ENCODE measurements around the gene CASZ1.

CASZ1 gene

GRCh38 chr1:10708757-10709156 lies 87.7 kb downstream of the CASZ1 start:
- no peak for DNase-seq (ENCODE audit: low read depth in 2 of 2)

GRCh38 chr1:10707208-10707607 lies 89.2 kb downstream of the CASZ1 start:
- no peak for DNase-seq (ENCODE audit: low read depth in 2 of 2)

GRCh38 chr1:10706376-10706913 lies 90.0 kb downstream of the CASZ1 start:
- DNase-seq (ENCODE audit: low read depth in 2 of 2), result no peak

GRCh38 chr1:10705953-10706352 lies 90.5 kb downstream of the CASZ1 start:
- no peak for DNase-seq (ENCODE audit: low read depth in 2 of 2)

GRCh38 chr1:10704368-10704882 lies 92.0 kb downstream of the CASZ1 start:
- no peak for DNase-seq (ENCODE audit: low read depth in 2 of 2)

- no peak for DNase-seq (ENCODE audit: low read depth in 2 of 2)
Measured at GRCh38 chr1:10703702-10704101, 92.7 kb downstream of the CASZ1 start.

- no peak for DNase-seq (ENCODE audit: low read depth in 2 of 2)
Measured at GRCh38 chr1:10701145-10701544, 95.3 kb downstream of the CASZ1 start.

- DNase-seq (ENCODE audit: low read depth in 2 of 2), result no peak
Measured at GRCh38 chr1:10699470-10699835, 97.0 kb downstream of the CASZ1 start.

GRCh38 chr1:10698726-10699469 lies 97.5 kb downstream of the CASZ1 start:
- DNase-seq (ENCODE audit: low read depth in 2 of 2), result no peak

GRCh38 chr1:10697621-10698160 lies 98.8 kb downstream of the CASZ1 start:
- no peak for DNase-seq (ENCODE audit: low read depth in 2 of 2)

GRCh38 chr1:10696977-10697376 lies 99.5 kb downstream of the CASZ1 start:
- DNase-seq (ENCODE audit: low read depth in 2 of 2), result peak; percentile 5 to 14

- DNase-seq (ENCODE audit: low read depth in 2 of 2), result peak; percentile 58 to 71
Measured at GRCh38 chr1:10694633-10695627, 101.5 kb downstream of the CASZ1 start.

GRCh38 chr1:10694274-10694632 lies 102.2 kb downstream of the CASZ1 start:
- DNase-seq (ENCODE audit: low read depth in 2 of 2), result peak; percentile 49 to 58

GRCh38 chr1:10693497-10694273 lies 102.8 kb downstream of the CASZ1 start:
- DNase-seq (ENCODE audit: low read depth in 2 of 2), result peak; percentile 15 to 32

- DNase-seq (ENCODE audit: low read depth in 2 of 2), result no peak
Measured at GRCh38 chr1:10693152-10693496, 103.3 kb downstream of the CASZ1 start.

- DNase-seq (ENCODE audit: low read depth in 2 of 2), result peak; percentile 54 to 56
Measured at GRCh38 chr1:10692401-10693021, 103.9 kb downstream of the CASZ1 start.

GRCh38 chr1:10691740-10692125 lies 104.7 kb downstream of the CASZ1 start:
- DNase-seq (ENCODE audit: low read depth in 2 of 2), result no peak

- no peak for DNase-seq (ENCODE audit: low read depth in 2 of 2)
Measured at GRCh38 chr1:10691075-10691739, 105.2 kb downstream of the CASZ1 start.

GRCh38 chr1:10690484-10690883 lies 106.0 kb downstream of the CASZ1 start:
- no peak for DNase-seq (ENCODE audit: low read depth in 2 of 2)

GRCh38 chr1:10688409-10688786 lies 108.0 kb downstream of the CASZ1 start:
- DNase-seq (ENCODE audit: low read depth in 2 of 2), result no peak

All from stimulated activated CD4-positive, alpha-beta T cell treated with anti-CD3 and anti-CD28 coated beads, Interleukin-1b, Interleukin-23, amount 100 ng/mL, for 4 hours (primary cell).